GM23248 (cell line): Measurements from ENCODE around the gene SHE.

ENCODE experiments used
- EZH2 ChIP-seq: fragments of 200-600 bp; sonication (generic); IDR thresholded peaks from 2 replicates; pipeline ENCODE4 v1.6.1; 2018; ENCODE audit warnings: antibody characterized with exemption, mild to moderate bottlenecking; ENCODE audit not compliant: insufficient read depth, poor library complexity, severe bottlenecking
- EZH2phosphoT487 ChIP-seq: fragments of 200-600 bp; sonication (generic); IDR thresholded peaks from 2 replicates; pipeline ENCODE4 v1.6.1; 2018; ENCODE audit warnings: antibody characterized with exemption, moderate library complexity, mild to moderate bottlenecking, low read depth; ENCODE audit not compliant: insufficient read depth

GRCh38 chr1:154466921-154467417 is 35.2 kb downstream of the SHE start:
- TF ChIP-seq EZH2 (no peak), EZH2phosphoT487 (no peak)
